ENCODE results near the gene TRIAP1.

TRIAP1 gene

DNA sequence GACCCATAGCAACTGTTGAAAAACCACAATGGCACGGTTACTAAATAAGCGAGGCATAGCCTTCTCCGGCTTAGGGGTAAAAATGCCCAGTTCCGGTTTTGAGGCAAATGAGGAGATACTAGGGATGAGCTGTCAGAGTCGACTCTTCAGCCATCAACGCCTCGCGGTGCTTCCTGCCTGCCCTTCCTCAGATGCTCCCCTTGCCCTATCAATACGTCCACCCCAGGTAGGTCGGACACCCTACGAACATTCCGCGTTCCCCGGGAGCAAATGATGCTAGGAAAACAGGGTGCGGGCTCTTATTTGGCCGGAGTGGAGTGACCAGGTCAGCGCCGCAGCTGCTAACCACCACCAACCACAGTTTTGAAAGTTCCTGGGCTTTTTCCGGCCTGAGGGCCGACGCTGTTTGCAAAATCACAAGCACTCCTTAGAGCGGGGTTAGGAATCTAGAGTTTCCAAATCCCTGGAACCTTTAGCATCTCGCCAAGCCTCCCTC is 22.2 kb upstream of the TRIAP1 start:
- TF ChIP-seq, protein P1, sequence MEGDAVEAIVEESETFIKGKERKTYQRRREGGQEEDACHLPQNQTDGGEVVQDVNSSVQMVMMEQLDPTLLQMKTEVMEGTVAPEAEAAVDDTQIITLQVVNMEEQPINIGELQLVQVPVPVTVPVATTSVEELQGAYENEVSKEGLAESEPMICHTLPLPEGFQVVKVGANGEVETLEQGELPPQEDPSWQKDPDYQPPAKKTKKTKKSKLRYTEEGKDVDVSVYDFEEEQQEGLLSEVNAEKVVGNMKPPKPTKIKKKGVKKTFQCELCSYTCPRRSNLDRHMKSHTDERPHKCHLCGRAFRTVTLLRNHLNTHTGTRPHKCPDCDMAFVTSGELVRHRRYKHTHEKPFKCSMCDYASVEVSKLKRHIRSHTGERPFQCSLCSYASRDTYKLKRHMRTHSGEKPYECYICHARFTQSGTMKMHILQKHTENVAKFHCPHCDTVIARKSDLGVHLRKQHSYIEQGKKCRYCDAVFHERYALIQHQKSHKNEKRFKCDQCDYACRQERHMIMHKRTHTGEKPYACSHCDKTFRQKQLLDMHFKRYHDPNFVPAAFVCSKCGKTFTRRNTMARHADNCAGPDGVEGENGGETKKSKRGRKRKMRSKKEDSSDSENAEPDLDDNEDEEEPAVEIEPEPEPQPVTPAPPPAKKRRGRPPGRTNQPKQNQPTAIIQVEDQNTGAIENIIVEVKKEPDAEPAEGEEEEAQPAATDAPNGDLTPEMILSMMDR (conservative IDR thresholded peaks at IDR 0.05; ENCODE audit: control insufficient read depth, insufficient read depth, low read depth, low read length): no peak
- peak; percentile 66 for DNase-seq (ENCODE audit: low read depth)
- peak overlapping the region; percentile 81 for H3K4me3 ChIP-seq (ENCODE audit: control insufficient read depth, low read depth, low read length)

DNA sequence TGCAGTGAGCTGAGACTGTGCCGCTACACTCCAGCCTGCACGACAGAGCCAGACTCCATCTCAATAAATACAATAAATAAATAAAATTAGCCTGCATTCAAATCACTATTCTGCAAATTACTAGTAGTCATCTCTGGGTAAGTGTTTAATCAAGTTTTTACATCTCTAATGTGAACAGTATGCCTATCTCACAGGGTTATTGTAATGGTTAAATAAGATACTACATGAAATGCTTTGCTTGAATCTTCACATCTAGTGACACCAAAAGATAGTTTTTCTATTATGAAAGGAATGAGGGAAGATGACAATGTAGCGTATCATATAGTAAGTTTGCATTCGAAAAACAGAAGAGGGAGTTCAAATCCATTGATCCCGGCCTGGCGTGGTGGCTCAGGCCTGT is 21.3 kb upstream of the TRIAP1 start:
- no peak overlapping the region for H3K4me3 ChIP-seq (ENCODE audit: control insufficient read depth, low read depth, low read length)
- TF ChIP-seq, protein P1 (conservative IDR thresholded peaks at IDR 0.05; ENCODE audit: control insufficient read depth, insufficient read depth, low read depth, low read length): no peak
- no peak for DNase-seq (ENCODE audit: low read depth)

DNA sequence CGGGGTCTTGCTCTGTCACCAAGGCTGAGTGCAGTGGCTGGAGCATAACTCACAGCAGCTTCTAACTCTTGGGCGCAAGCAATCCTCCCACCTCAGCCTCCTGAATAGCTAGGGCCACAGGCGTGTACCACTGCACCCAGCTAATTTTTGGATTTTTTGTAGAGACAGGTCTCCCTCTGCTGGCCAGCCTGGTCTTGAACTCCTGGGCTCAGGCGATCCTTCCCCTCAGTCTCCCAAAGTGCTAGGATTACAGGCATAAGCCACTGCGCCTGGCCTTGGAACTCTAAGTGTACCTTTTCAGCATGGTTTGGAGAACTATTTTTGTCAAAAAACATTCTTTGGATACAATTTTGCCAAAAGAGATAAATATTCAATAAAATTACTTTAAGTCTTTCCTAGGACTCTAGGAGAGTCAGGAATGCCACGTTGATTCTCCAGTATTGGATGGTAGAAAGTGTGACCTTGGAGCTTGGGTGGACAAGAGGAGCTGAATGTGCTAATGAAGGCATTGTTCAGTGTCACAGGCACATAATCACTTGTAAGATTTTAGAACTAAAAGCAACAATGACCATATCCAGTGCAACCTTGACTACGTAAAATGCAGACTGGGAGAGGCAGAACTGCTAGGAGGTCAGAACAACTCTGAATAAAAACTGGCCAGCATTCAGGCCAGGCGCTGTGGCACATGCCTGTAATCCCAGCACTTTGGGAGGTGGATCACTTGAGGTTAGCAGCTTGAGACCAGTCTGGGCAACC is 20.6 kb upstream of the TRIAP1 start:
- TF ChIP-seq, protein P1 (conservative IDR thresholded peaks at IDR 0.05; ENCODE audit: control insufficient read depth, insufficient read depth, low read depth, low read length): peak; percentile 58
- peak; percentile 61 for DNase-seq (ENCODE audit: low read depth)

DNA sequence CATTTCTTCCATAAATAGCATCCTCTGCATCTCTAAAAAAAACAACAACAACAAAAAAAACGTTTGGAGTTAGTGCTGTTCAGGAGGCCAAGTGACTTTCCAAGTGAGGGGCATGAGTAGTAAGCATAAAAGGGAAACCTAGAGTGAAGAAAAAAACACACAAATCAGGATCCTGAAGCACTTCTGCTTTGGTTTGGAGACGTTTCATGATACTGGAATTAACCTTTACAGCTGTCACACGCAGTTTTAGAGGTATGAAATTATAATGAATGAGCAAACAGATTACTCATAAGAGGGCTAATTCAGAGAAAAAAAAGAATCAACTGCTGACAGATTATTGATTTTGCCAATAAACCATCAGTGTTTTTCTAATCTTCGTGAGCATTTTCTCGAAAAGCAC is 19.6 kb upstream of the TRIAP1 start:
- H3K4me3 ChIP-seq (ENCODE audit: control insufficient read depth, low read depth, low read length): no peak overlapping the region
- TF ChIP-seq, protein P1 (conservative IDR thresholded peaks at IDR 0.05; ENCODE audit: control insufficient read depth, insufficient read depth, low read depth, low read length): no peak
- DNase-seq (ENCODE audit: low read depth): no peak

More for the DNA sequence above, 20.6 kb upstream of the TRIAP1 start:
- H3K4me3 ChIP-seq (ENCODE audit: control insufficient read depth, low read depth, low read length): no peak overlapping the region

DNA sequence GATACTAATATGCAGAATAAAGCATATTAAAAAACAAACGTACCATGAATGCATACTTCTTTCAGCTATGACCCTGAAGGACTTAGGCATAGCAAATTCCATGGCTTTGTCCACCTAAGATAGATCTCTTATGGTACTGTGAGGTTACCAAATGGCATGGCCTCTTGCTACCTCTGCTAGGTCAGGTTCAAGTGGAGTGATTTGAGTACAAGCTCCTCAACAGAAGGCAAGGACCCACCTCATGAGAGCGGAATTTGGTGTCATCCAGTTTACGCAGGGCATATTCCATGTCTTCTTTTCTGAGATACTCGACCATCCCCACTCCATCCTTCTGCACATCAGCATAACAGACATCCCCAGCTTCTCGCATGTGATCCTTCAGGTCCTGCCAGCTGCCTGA is 17.5 kb upstream of the TRIAP1 start:
- DNase-seq (ENCODE audit: low read depth): no peak
- no peak overlapping the region for H3K4me3 ChIP-seq (ENCODE audit: control insufficient read depth, low read depth, low read length)
- TF ChIP-seq, protein P1 (conservative IDR thresholded peaks at IDR 0.05; ENCODE audit: control insufficient read depth, insufficient read depth, low read depth, low read length): no peak

DNA sequence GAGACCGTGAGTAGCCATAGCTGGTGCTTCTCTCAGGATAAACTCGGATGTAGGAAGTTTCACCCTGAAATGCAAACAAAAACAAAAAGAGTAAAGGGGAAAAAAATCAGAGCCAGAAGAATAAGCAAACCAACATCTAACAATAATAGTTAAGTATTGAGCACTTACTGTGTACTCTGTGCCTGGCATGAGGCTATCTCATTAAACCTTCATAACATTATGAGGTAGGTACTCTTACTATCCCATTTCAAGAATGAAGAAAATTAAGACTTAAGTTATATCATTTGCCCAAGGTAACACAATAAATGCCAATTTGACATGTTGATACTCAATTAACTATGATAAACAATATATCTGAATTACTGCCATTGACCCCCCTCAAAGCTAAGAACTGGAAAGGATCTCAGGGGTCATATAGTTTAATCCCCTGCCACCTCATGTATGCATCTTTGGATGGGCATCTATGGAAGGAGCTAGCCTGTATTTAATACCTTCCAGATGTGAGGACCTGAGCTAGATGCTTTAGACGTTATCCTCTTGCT is 16.0 kb upstream of the TRIAP1 start:
- H3K4me3 ChIP-seq (ENCODE audit: control insufficient read depth, low read depth, low read length): no peak overlapping the region
- TF ChIP-seq, protein P1 (conservative IDR thresholded peaks at IDR 0.05; ENCODE audit: control insufficient read depth, insufficient read depth, low read depth, low read length): no peak

More for the DNA sequence above, 16.0 kb upstream of the TRIAP1 start:
- DNase-seq (ENCODE audit: low read depth): no peak
